ENCODE data around the gene ZFYVE27. TPM values are rescaled to one million over a fixed set of nuclear protein-coding genes. Genes with fewer than 3 reads are reported as not detected.

The ZFYVE27 gene
- total RNA-seq, 6 experiments from 2014 or later, result 9.2 to 19.3 (median 12.6) TPM

GRCh38 chr10:97734021-97734420, 2.9 kb upstream of the ZFYVE27 start:
- Histone ChIP-seq H3K4me3 (no peak overlapping the region), H3K27me3 (no peaks in the 10 kb centered on the region), H3K9me3 (no peaks in the 10 kb centered on the region), H3K36me3 (peaks cover 0 to 6% (median 0%) of the 10 kb centered on the region in 4 donors), H3K27ac (no peak overlapping the region), H3K4me1 (peaks cover 0 to 15% (median 5%) of the 10 kb centered on the region in 4 donors)
- TF ChIP-seq POLR2A (IDR thresholded peaks at IDR 0.05), result no peak
- TF ChIP-seq CTCF (IDR thresholded peaks at IDR 0.05), result no peak
- intact Hi-C loops (cut with DNase I), result loop anchor here in 1 of 2 donors (10.0 kb wide), 1 partner anchor 59 kb away; no protein-coding TSS in a partner anchor
- 81% methylated on average over 5 of the region's 6 CpGs for WGBS (ENCODE audit: insufficient coverage, low coverage, low lambda C conversion rate, missing lambda C conversion rate)
- DNase-seq (peak in 1 of 3 donors; percentile 4), ATAC-seq (no peak)

- peak; percentile 6 to 23 (median 12) for ATAC-seq
- 71% methylated on average over 10 of the region's 13 CpGs for WGBS (ENCODE audit: insufficient coverage, low coverage, low lambda C conversion rate, missing lambda C conversion rate)
- H3K27me3 ChIP-seq, result no peaks in the 10 kb centered on the region
- peak overlapping the region in 2 of 3 donors; percentile 80 to 93 for H3K27ac ChIP-seq
- DNase-seq, result peak in 1 of 3 donors; percentile 1
- peak overlapping the region in 2 of 3 donors; percentile 85 to 99 for H3K4me3 ChIP-seq
- peaks cover 0 to 15% (median 6%) of the 10 kb centered on the region in 4 donors for H3K4me1 ChIP-seq
- TF ChIP-seq CTCF (IDR thresholded peaks at IDR 0.05), result no peak
- TF ChIP-seq POLR2A (IDR thresholded peaks at IDR 0.05), result no peak
- intact Hi-C loops (cut with DNase I), result loop anchor here in 1 of 2 donors (10.0 kb wide), 1 partner anchor 62 kb away; no protein-coding TSS in a partner anchor
- H3K9me3 ChIP-seq, result no peaks in the 10 kb centered on the region
- peaks cover 0 to 24% (median 0%) of the 10 kb centered on the region in 4 donors for H3K36me3 ChIP-seq
Measured at GRCh38 chr10:97736403-97736901, 476 bp upstream of the ZFYVE27 start.

- WGBS (ENCODE audit: insufficient coverage, low coverage, low lambda C conversion rate, missing lambda C conversion rate), result 40% methylated on average over 14 of the region's 14 CpGs
- peak overlapping the region in 2 of 3 donors; percentile 93 to 95 for H3K27ac ChIP-seq
- H3K9me3 ChIP-seq, result no peaks in the 10 kb centered on the region
- intact Hi-C loops (cut with DNase I), result loop anchor here in 1 of 2 donors (10.0 kb wide), 1 partner anchor 63 kb away; no protein-coding TSS in a partner anchor
- DNase-seq (peak in 1 of 3 donors; percentile 11), ATAC-seq (no peak)
- peaks cover 0 to 24% (median 0%) of the 10 kb centered on the region in 4 donors for H3K36me3 ChIP-seq
- peak overlapping the region; percentile 85 to 99 (median 95) for H3K4me3 ChIP-seq
- H3K4me1 ChIP-seq, result peaks cover 0 to 15% (median 7%) of the 10 kb centered on the region in 4 donors
- no peaks in the 10 kb centered on the region for H3K27me3 ChIP-seq
- TF ChIP-seq POLR2A (IDR thresholded peaks at IDR 0.05) (no peak), CTCF (IDR thresholded peaks at IDR 0.05) (no peak)
Measured at GRCh38 chr10:97737770-97738265, 890 bp downstream of the ZFYVE27 start.

GRCh38 chr10:97738616-97739015, 1.7 kb downstream of the ZFYVE27 start:
- Histone ChIP-seq H3K27me3 (no peaks in the 10 kb centered on the region), H3K4me3 (no peak overlapping the region), H3K27ac (no peak overlapping the region), H3K4me1 (peaks cover 0 to 17% (median 7%) of the 10 kb centered on the region in 4 donors), H3K36me3 (peaks cover 0 to 32% (median 0%) of the 10 kb centered on the region in 4 donors), H3K9me3 (no peaks in the 10 kb centered on the region)
- DNase-seq, result peak in 1 of 3 donors; percentile 31
- intact Hi-C loops (cut with DNase I), result loop anchor here in 1 of 2 donors (10.0 kb wide), 1 partner anchor 64 kb away; no protein-coding TSS in a partner anchor
- ATAC-seq, result no peak
- no peak for TF ChIP-seq CTCF (IDR thresholded peaks at IDR 0.05)
- TF ChIP-seq POLR2A (IDR thresholded peaks at IDR 0.05), result no peak
- WGBS (ENCODE audit: insufficient coverage, low coverage, low lambda C conversion rate, missing lambda C conversion rate), result 100% methylated on average over 3 of the region's 4 CpGs
